HG03432 (cell line): ENCODE measurements around the gene ZC3H11A.
"Not testable (repeated sequence)": the region's sequence is repeated elsewhere in the genome, so short reads cannot be mapped to it uniquely, and the experiment has no call there.

Experiments used
- ATAC-seq: cut with Tn5 transposase; IDR thresholded peaks from one replicate; pipeline ENCODE4 v1.9.1; 2021; ENCODE audit warnings: mild to moderate bottlenecking, moderate library complexity; ENCODE audit not compliant: unreplicated experiment

Gene ZC3H11A

DNA sequence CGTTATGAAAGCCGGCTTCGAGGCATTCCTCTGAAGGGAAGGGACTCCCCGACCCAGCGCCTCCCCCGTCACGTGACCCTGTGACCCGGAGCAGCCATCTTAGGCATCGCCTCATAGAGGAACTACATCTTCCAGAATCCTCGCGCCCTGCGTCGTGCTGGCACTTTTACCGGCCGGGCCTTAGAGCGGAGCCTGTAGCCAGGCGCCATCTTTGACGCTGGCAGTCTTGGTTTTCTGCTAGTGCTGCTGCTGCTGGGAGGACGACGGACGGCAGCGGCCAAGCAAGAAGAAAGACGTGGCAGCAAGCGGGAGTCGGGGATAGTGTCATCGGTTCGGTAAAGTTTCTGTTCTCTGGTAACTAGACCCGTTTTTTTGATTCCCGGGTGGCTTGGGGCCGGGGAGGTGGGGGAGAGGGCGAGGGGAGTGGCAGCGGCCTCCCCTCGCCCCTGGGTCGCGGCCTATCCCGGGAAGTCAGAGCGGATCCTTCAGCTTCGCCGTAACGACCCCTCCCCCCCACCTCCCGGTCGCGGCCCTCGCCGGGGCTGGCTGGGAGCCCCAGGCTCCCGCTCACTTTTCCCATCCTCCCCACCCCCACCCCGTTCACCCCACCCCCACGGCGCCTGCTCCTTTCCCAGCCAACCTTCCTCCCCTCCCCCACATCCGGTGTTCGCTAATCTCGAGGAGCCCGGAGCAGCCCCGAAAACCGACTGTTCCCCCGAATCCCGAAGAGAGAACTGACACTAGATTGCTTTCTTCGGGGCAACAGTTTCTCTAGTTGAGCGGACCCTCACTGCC lies at the start of gene ZC3H11A, which contains the start of gene ZBED6:
TSS of gene ZC3H11A (plus strand) at position 183 of the 795 bp plus-strand sequence. CDS start 21,448 bp downstream, outside the sequence.
TSS of gene ZBED6 (plus strand) at position 183 of the 795 bp plus-strand sequence. CDS start 1,900 bp downstream, outside the sequence.
- ATAC-seq, result peak; percentile 98

DNA sequence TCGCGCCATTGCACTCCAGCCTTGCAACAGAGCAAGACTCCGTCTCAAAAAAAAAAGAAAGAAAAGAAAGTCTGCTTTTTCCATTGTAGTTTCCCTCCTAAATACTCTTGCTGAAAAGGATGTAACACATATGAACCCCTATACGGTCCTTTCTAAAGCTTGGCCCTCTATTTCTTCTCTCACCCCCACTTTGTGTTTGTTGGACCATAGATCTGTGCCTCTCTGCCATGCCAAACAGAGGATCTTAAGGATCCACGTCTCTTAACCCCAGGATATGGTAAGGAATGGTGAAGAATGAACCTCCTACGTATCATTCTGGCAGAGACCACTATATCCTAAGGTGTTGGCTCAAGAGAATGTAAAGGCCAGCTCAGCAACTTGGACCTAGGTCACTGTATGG lies 49.1 kb upstream of the ZC3H11A start:
- no peak for ATAC-seq

DNA sequence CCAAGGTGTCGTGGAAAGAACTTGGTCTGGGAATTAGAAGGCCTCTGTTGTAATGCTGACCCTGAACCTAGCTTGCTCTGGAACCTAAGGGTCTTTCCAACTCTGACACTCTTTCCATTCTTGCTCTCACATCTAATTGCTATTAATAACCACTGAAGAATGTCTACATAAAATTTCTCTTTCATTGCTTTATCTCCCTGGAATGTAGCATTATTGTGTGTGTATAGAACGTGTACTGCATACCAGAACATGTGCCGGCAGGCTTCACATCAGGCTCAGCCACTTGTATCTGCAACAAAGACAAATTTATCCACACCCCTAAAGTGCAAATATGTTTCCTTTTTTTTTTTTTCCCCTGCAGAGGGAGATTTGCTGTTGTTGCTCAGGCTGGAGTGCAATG lies 44.4 kb upstream of the ZC3H11A start:
- no peak for ATAC-seq

DNA sequence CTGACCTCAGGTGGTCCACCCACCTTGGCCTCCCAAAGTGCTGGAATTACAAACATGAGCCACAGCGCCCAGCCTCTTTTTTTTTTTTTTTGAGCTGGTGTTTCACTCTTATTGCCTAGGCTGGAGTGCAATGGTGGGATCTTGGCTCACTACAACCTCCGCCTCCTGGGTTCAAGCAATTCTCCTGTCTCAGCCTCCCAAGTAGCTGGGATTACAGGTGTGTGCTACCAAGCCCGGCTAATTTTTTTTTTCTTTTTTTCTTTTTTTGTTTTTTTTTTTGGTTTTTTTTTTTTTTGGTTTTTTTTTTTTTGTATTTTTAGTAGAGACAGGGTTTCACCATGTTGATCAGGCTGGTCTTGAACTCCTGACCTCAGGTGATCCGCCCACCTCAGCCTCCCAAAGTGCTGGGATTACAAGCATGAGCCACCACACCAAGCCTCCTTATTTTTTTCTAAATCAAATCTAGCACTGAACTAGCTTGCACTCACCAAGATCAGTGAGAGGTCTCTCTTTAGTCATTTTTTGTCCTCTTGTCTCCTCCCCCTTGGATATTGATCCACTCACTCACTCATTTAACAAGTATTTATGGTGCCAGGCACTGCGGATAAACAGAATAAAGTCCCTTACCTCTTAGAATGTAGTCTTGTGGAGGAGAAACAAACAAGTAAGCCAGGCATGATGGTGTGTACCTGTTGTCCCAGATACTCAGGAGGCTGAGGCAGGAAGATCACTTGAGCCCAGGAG lies 43.6 kb upstream of the ZC3H11A start:
- not testable (repeated sequence) for ATAC-seq

DNA sequence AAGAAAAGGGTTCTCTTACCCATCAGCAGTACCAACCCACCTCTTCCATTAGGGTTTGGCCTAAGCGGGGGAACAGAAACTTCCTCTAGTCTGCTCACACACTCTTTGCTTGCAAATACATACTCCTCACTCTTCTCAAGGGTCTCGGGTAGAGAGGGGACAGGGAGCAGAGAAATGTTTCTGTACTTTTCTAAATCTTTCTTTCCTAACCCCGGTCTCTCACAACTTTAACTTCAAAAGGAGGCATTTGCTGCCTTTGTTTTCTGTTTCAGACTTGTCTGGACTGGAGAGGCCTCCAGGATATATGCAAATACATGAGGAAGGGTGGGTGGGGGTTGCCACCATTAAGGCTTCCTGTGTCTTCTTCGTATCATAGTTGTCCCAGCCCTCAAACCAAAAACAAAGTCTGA lies 41.0 kb upstream of the ZC3H11A start:
- ATAC-seq, result peak; percentile 70

DNA sequence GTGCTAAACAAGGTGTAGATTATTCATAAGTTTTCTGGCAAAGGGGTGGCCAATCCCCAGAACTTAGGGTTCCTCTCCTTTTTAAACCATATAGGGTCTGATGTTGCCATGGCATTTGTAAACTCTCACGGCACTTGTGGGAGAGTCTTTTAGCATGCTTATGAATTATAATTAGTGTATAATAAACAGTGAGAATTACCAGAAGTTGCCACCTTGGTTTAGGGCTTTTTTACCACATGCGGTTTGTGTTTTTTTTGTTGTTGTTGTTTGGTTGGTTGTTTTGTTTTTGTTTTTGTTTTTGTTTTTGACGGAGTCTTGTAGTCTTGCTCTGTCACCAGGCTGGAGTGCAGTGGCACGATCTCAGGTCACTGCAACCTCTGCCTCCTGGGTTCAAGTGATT lies 39.4 kb upstream of the ZC3H11A start:
- ATAC-seq, result no peak

DNA sequence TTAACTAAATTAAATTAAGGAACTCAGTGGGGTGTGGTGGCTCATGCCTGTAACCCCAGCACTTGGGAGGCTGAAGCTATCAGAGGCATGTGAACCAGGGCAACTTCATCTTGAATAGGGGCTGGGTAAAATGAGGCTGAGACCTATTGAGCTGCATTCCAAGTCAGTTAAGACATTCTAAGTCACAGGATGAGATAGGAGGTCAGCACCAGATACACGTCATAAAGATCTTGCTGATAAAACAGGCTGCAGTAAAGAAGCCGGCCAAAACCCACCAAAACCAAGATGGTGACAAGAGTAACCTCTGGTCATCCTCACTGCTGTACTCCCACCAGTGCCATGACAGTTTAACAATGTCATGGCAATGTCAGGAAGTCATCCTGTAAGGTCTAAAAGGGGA lies 36.7 kb upstream of the ZC3H11A start:
- not testable (repeated sequence) for ATAC-seq

DNA sequence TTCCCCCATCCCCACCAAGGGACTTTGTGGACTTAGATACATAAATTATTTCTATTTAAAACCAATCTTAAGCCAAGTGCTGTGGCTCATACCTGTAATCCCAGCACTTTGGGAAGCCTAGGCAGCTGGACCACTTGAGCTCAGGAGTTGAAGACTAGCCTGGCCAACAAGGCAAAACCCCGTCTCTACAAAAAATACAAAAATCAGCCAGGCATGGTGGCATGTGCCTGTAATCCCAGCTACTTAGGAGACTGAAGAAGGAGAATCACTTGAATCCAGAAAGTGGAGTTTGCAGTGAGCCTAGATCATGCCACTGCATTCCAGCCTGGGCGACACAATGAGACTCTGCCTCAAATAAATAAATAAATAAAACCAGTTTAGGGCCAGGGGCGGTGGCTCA lies 34.9 kb upstream of the ZC3H11A start:
- no peak for ATAC-seq

DNA sequence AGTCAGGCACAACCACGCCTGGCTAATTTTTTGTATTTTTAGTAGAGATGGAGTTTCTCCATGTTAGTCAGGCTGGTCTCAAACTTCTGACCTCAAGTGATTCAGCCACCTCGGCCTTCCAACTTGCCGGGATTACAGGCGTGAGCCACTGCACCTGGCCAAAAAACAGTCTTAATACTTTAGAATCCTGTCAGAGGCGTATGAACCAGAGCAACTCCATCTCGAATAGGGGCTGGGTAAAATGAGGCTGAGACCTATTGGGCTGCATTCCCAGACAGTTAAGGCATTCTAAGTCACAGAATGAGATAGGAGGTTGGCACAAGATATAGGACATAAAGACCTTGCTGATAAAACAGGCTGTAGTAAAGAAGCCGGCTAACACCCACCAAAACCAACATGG lies 33.5 kb upstream of the ZC3H11A start:
- ATAC-seq, result not testable (repeated sequence)

DNA sequence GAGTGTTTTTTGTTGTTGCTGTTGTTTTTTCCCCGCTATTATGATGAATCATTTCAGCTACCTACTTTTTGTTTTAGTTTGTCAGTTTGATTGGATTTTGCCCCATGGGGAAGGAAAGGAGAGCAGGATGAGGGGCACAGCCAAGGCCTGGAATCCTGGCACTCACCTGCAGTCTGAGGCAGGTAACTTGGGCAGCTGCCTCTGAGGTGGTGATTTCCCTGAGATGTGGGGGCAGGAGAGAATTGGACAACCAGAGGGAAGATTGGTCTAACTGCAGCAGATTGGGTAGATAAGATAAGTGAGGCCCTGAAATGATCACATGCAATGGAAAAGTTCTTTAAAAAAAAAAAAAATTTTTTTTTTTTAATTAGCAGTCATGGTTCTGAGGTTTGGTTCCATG lies 31.9 kb upstream of the ZC3H11A start:
- ATAC-seq, result no peak

DNA sequence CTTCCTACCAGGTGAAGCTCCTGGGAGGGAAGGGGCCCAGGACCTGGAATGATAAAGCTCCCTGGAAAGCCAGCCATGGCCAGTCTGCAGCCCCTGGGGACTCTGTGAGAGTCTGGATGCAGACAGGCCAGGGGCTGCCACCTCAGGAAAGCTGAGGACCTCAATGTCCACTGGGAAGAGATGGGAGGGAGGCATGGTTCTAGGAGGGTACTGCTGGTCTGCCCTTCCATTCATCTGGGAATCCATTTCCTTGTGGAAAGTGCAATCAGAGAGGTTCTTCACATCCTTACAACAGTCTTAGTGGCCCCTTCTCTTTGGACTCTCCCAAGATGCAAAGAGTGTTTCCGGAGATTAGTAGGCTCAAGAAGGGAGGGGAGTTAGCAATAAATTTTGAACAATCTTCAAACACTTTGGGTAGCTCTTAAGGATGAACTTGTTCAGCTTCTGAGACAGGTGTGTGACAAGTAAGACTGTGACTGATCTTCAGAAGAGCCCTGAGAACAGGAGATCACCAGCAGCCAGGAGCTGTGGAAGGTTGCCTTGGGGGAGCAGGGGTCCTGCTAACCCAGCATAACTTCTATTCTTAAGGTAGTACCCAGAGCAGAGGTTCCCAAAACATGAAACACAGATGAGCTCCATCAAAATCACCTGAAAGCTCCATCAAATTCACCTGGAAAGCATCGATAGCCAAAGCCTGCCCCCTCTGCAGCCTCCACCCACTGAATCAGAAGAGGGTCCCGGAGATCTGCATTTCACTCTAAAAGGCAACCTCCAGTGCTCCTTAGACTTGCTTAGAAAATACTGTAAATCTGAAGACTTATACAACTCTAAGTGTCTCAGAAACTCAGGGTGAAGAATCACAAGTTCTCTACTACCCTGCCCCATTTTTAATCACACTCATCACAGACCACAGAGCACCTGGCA lies 31.1 kb upstream of the ZC3H11A start:
- no peak for ATAC-seq

DNA sequence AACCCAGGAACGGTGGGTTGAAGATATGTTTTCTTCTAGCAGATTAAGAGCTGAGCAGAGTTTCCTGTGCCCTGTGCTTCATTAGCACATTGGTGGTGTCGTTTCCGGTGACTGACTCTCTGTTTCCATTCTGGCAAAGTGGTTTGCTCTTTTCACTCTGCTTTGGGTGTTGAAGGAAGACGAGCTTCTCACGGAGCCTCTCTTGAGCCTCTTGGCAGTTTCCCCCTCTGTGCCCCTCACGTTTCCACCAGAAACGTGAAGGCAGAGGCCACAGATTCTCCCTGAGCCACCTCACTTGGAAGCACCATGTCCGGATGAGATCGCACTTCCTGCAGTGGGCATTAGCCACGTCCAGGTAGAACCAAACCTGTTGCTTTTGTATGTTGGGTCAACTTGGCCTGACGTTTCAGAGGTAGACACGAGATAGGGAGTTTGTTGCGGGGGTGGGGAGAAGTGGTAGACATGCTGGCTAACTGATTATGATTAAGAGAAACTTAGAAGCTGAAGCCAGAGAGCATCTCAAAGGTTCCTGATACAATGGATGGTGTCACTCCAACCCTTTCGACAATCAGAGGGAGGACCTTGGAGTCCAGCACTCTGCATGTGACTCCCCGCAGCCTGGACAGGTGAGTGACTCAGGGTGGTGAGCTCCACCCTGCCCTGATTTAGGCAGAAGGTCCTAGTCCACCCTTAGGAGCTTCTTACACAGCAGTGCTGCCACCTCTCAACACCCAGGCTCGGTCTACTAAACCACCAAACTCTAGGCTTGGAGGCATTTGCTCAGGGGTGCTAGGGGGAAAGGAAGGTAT lies 30.2 kb upstream of the ZC3H11A start, which contains the start of gene LAX1:
TSS of gene LAX1 (plus strand) at position 155 of the 809 bp plus-strand sequence. CDS start at position 538, 383 bp downstream.
- peak; percentile 71 for ATAC-seq

DNA sequence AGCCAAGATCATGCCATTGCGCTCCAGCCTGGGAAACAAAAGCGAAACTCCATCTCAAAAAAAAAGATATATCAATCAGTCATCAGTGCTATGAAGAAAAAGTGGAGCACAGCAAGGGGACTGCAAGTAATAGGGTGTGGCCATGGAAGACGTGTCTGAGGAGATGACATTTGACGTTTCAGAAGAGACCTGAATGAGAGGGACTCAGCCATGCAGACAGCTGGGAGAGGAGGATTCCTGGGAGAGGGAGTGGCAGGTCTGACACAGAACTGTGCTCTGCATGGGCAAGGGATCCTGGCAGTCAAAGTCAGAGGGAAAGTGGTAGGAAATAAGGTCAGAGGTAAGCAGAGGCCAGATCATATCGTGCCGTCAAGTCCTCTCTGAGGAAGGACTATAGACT lies 27.2 kb upstream of the ZC3H11A start:
- ATAC-seq, result no peak

DNA sequence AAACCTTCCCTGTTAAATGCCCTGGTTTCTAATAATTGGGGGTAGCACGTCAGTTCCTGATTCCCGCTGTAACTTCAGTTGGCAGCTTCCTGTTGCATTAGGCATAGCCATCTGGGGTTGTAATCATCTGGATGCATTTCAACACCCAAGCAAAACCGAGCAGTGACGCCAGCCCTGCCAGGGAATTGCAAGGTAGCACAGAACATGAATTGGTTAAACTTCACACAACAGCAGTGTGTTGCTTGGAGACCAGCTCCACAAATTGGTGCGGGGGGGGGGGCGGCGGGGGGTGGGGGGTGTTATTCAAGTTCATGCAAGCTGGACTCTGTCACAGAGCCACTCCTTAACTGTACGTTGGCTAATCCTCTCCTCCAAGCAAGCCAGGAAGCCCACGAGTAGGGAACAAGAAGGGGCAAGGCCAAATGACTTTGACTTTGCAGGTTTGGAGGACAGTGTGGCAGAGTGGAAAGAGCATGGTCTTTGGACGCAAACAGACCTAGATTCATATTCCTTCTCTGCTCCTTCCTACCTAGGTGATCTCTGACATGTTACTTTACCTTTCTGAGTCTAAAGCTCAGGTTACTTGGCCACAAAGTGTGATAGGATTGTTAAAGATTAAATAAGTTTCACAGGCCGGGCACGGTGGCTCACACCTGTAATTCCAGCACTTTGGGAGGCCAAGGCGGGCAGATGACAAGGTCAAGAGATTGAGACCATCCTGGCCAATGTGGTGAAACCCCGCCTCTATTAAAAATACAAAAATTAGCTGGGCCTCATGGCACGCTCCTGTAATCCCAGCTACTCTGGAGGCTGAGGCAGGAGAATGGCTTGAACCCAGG lies 25.7 kb upstream of the ZC3H11A start:
- ATAC-seq, result no peak

DNA sequence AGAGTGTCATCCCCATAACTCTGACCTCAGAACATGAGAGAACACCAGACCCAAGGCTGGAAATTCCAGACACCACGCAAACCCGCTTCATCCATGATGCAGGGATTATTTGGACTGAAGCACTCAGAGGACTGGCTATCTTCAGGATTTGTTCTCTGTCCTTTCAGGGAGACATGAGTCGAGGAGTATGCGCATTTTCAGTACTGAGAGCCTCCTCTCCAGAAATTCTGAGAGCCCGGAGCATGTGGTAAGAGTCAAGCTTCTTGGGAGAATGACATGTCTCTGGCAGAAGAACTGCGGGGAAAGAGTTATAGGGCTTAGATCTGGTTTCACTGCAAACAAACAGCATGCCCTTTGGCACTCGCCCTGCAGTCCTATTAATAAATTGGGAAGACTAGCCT lies 23.5 kb upstream of the ZC3H11A start:
- ATAC-seq, result no peak

DNA sequence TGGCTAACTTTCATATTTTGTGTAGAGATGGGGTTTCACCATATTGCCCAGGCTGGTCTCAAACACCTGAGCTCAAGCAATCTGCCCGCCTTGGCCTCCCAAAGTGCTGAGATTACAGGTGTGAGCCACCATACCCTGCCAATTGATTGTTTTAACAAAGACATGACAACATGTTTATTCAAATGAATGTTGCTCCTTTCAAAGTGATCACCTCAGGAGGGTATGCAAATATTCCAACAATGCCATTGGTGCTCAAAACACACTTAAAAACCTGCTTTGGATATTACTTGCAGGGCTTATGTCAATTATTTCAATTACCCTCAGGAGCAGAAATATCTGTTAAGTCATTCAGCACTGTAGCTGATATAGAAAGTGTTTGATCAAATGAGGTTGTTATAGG lies 22.6 kb upstream of the ZC3H11A start:
- ATAC-seq, result no peak

DNA sequence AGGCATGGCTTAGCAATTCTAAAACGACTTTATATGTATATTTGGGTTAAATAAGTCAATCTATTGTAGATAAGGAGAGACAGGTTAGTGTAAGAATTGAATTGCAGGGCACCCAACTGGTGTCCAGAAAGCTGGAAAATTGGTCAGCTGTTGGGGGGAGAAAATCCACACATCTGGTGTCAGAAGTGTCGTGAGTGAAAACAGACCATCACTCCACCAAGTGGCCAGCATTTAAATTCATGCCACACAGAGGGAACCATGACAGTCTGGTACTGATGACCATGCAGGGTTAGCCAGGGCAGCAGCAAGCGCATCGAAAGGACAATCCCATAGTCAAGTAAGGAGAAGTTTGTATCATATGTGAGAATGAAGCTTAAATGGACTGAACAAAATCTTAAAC lies 18.8 kb upstream of the ZC3H11A start:
- ATAC-seq, result no peak

DNA sequence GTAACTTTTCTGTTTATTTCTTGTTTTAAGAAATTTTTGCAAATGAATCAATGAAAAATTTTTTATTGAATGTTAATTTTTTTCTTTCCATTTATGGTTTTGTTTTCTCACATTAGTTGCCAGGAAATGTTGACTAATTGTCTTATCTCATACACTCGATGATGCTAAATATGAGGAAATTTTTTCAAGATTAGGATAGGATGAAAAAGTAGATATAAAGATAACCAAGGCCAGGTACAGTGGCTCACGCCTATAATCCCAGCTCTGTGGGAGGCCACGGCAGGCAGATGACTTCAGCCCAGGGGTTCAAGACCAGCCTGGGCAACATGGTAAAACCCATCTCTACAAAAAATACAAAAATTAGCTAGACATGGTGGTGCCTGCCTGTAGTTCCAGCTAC lies 17.8 kb upstream of the ZC3H11A start:
- no peak for ATAC-seq

DNA sequence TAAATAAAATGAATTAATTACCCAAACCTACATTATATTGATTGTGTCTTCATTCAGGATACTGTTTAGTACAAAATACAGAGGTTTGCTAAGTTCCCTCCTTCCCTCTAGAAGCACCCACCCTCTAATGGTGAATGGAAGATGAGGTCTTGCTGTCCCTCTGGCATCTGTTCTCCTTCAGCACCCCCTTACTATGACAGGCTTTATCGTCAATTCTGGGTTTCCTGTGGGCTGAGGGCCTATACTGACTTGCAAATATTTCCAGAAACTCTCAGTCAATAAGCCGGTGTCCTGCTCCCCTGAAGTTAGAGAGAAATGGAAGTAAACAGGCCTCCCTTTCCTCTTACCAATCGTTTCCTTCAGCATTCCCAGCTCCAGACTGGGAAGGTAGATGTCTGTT lies 17.3 kb upstream of the ZC3H11A start:
- ATAC-seq, result no peak
